SK-N-SH (cell line): ENCODE measurements around the gene MLANA. TPM values are rescaled to one million over a fixed set of nuclear protein-coding genes. Genes with fewer than 3 reads are reported as not detected.

ENCODE experiments used
- CTCF ChIA-PET: fragments of 300-600, 350-600 bp; formaldehyde crosslinking; extraction: SDS; loops from one replicate; lab custom pipeline; 2021; lab: Yijun Ruan, JAX
- POLR2A ChIA-PET: fragments of 350-600 bp; sonication (Branson Sonifier 250); formaldehyde crosslinking; extraction: SDS; loops from one replicate; lab custom pipeline; 2020; ENCODE audit warnings: antibody characterized with exemption, inconsistent platforms; lab: Yijun Ruan, JAX
- DNase-seq: peaks from one replicate; pipeline ENCODE4 v3.0.0; 2012
- H2AFZ ChIP-seq: fragments of 200-600 bp; sonication (generic); 2 replicates; pipeline ENCODE4 v1.8.1; 2016; ENCODE audit warnings: antibody characterized with exemption, mild to moderate bottlenecking, low read depth
- H3F3A ChIP-seq: fragments of 200-600 bp; sonication (generic); replicated peaks from 2 replicates; pipeline ENCODE3; 2016; ENCODE audit warnings: antibody characterized with exemption, mild to moderate bottlenecking; ENCODE audit not compliant: insufficient read depth
- H3K27ac ChIP-seq, 2 experiments: fragments of 200-500 bp in 1 of 2; fragments of 200-600 bp in 1 of 2; sonication (Bioruptor generic) in 1 of 2; sonication (generic), shearing (Covaris generic) in 1 of 2; 2 replicates each; pipeline versions ENCODE4 v1.5.1 to v1.6.1; 2014 to 2016; ENCODE audit warnings: low read depth in 2 of 2, inconsistent platforms in 1 of 2, low read length in 1 of 2, mild to moderate bottlenecking in 1 of 2, mixed read lengths in 1 of 2
- H3K27me3 ChIP-seq: fragments of 200-600 bp; sonication (generic), shearing (Covaris generic); 2 replicates; pipeline ENCODE4 v1.6.1; 2016; ENCODE audit warnings: mixed run types; ENCODE audit not compliant: insufficient read depth
- H3K36me3 ChIP-seq, 2 experiments: fragments of 200-500 bp in 1 of 2; fragments of 200-600 bp in 1 of 2; sonication (Bioruptor generic) in 1 of 2; sonication (generic) in 1 of 2; replicated peaks in 1 of 2; 2 replicates each; pipeline versions ENCODE3 to v1.5.1; 2014 to 2016; ENCODE audit warnings: low read length in 1 of 2, mild to moderate bottlenecking in 1 of 2; ENCODE audit not compliant: insufficient read depth in 2 of 2, control insufficient read depth in 1 of 2
- H3K4me1 ChIP-seq, 2 experiments: fragments of 200-500 bp in 1 of 2; fragments of 200-600 bp in 1 of 2; sonication (Bioruptor generic) in 1 of 2; sonication (generic), shearing (Covaris generic) in 1 of 2; 2 replicates each; pipeline versions ENCODE4 v1.5.1 to v1.6.1; 2014 to 2016; ENCODE audit warnings: low read depth in 1 of 2, low read length in 1 of 2, mixed run types in 1 of 2; ENCODE audit not compliant: insufficient read depth in 2 of 2, control insufficient read depth in 1 of 2
- H3K4me2 ChIP-seq: fragments of 200-600 bp; sonication (generic), shearing (Covaris generic); 2 replicates; pipeline ENCODE4 v1.6.1; 2017; ENCODE audit warnings: mixed run types
- H3K4me3 ChIP-seq, 2 experiments: fragments of 200-500 bp in 1 of 2; fragments of 200-600 bp in 1 of 2; sonication (Bioruptor generic) in 1 of 2; sonication (generic), shearing (Covaris generic) in 1 of 2; 2 replicates each; pipeline versions ENCODE4 v1.5.1 to v1.8.1; 2014 to 2016; ENCODE audit warnings: low read depth in 2 of 2, inconsistent platforms in 1 of 2, low read length in 1 of 2, mild to moderate bottlenecking in 1 of 2, mixed read lengths in 1 of 2, moderate library complexity in 1 of 2
- H3K79me2 ChIP-seq: fragments of 200-600 bp; sonication (generic); 2 replicates; pipeline ENCODE4 v1.8.1; 2017; ENCODE audit warnings: mild to moderate bottlenecking; ENCODE audit not compliant: insufficient read depth
- H3K9ac ChIP-seq: fragments of 200-600 bp; sonication (generic); 2 replicates; pipeline ENCODE4 v1.6.1; 2017; ENCODE audit warnings: mixed run types
- H3K9me2 ChIP-seq: fragments of 200-600 bp; sonication (generic); 2 replicates; pipeline ENCODE4 v1.6.1; 2017; ENCODE audit warnings: mixed run types
- H3K9me3 ChIP-seq: fragments of 200-600 bp; sonication (generic); 2 replicates; pipeline ENCODE4 v1.6.1; 2017; ENCODE audit warnings: mixed run types, mild to moderate bottlenecking, moderate library complexity
- H4K20me1 ChIP-seq: fragments of 200-600 bp; sonication (generic); 2 replicates; pipeline ENCODE4 v1.6.1; 2017; ENCODE audit warnings: mild to moderate bottlenecking, mixed run types; ENCODE audit not compliant: insufficient read depth
- GABPA ChIP-seq: IDR thresholded peaks from 2 replicates; pipeline ENCODE4 v1.4.0; 2012; ENCODE audit warnings: low read depth, mild to moderate bottlenecking
- NFIC ChIP-seq: IDR thresholded peaks from 2 replicates; pipeline ENCODE4 v1.4.0; 2012; ENCODE audit warnings: borderline replicate concordance
- RAD21 ChIP-seq: IDR thresholded peaks from 2 replicates; pipeline ENCODE4 v1.6.1; 2012; ENCODE audit warnings: mild to moderate bottlenecking, low read length
- RXRA ChIP-seq: IDR thresholded peaks from 2 replicates; pipeline ENCODE4 v1.4.0; 2012; ENCODE audit warnings: low read depth, mild to moderate bottlenecking, borderline replicate concordance
- SIN3A ChIP-seq: IDR thresholded peaks from 2 replicates; pipeline ENCODE4 v1.6.1; 2012; ENCODE audit warnings: low read depth, mild to moderate bottlenecking, low read length, moderate library complexity, borderline replicate concordance
- WGBS: methylation state at CpG from one replicate; pipeline ENCODE4 v1.1.6; 2017; ENCODE audit warnings: low lambda C conversion rate; 5-methylcytosine and 5-hydroxymethylcytosine counted together
- polyA plus RNA-seq, 3 experiments: library from polyadenylated mRNA; depleted of rRNA; stranded (reverse); fragments of >200 nt; gene quantifications; 2 replicates each; pipeline ENCODE4 v1.2.3, GENCODE V29; 2012
- TF ChIP-seq, protein P1 (sequence below): IDR thresholded peaks from 2 replicates; pipeline ENCODE4 v1.4.0; 2012; ENCODE audit warnings: low read depth
- TF ChIP-seq, protein P2 (sequence below): IDR thresholded peaks from 2 replicates; pipeline ENCODE4 v1.4.0; 2012; ENCODE audit warnings: low read depth, borderline replicate concordance
- TF ChIP-seq, protein P3 (sequence below): IDR thresholded peaks from 2 replicates; pipeline ENCODE4 v1.4.0; 2012; ENCODE audit warnings: low read depth, borderline replicate concordance

MLANA gene
- polyA plus RNA-seq, 1 of the 3 experiments (the other 2 are of a cell fraction) = not detected

DNA sequence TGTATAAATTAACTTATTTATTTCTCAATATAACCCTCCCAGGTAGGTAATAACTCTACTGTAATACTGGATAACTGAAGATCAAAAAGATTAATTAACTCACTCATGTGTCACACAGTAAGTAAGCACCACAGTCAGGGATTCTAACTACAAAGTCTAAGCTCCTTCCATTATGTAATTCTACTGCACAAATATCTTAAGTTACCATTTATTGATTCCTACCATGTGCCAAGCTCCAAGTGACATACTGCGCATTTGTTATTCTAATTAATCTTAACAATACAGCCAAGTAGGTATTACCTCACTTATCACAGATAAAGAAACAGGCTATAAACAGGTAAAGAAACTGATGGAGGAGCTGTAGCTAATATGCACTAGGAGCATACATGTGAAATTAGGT is 66.5 kb downstream of the MLANA start:
- CTCF ChIA-PET = no interaction called here
- H3K36me3 ChIP-seq = peaks cover 0 to 2% of the 10 kb centered on the region in 2 experiments
- H3K27me3 ChIP-seq = no peaks in the 10 kb centered on the region
- no peak overlapping the region for H3K9ac ChIP-seq
- peaks cover 11% of the 10 kb centered on the region; the same call in 1 of the 2 replicates for H4K20me1 ChIP-seq
- peaks cover 6% of the 10 kb centered on the region for H3F3A ChIP-seq
- no peak overlapping the region for H3K4me2 ChIP-seq
- H3K79me2 ChIP-seq = peaks cover 5% of the 10 kb centered on the region; the same call in 1 of the 2 replicates
- no peak for TF ChIP-seq GABPA
- TF ChIP-seq SIN3A = no peak
- no peak for TF ChIP-seq RXRA
- TF ChIP-seq RAD21 = no peak
- TF ChIP-seq NFIC = no peak
- TF ChIP-seq, protein P1, sequence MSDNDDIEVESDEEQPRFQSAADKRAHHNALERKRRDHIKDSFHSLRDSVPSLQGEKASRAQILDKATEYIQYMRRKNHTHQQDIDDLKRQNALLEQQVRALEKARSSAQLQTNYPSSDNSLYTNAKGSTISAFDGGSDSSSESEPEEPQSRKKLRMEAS = no peak
- TF ChIP-seq, protein P2, sequence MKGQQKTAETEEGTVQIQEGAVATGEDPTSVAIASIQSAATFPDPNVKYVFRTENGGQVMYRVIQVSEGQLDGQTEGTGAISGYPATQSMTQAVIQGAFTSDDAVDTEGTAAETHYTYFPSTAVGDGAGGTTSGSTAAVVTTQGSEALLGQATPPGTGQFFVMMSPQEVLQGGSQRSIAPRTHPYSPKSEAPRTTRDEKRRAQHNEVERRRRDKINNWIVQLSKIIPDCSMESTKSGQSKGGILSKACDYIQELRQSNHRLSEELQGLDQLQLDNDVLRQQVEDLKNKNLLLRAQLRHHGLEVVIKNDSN = no peak
- no peak overlapping the region for H3K27ac ChIP-seq
- POLR2A ChIA-PET = no interaction called here
- no peaks in the 10 kb centered on the region for H3K9me3 ChIP-seq
- H3K4me3 ChIP-seq = no peak overlapping the region
- no peak for DNase-seq
- no peak overlapping the region for H2AFZ ChIP-seq
- WGBS = 95% methylated on average over 1 of the region's 1 CpG
- H3K9me2 ChIP-seq = no peaks in the 10 kb centered on the region
- H3K4me1 ChIP-seq = no peaks in the 10 kb centered on the region

DNA sequence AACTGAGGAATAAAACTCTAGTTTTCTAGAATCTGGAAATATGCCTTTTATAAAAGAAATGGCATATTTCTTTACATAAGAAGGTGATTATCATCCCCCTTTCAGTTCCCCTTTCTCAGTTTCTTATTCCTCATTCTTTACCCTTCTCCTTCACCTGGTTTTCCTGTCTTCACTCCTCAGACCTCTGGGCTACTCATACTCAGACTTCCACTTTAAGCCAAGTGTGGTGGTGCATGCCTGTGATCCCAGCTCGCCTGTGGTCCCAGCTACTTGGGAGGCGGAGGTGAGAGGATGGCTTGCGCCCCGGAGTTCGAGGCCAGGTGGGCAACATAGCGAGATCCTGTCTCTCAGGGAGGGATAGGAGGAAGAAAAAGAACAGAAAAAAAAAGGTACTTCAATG is 67.6 kb downstream of the MLANA start:
- Histone ChIP-seq H3K9ac (no peak overlapping the region), H3K9me2 (no peaks in the 10 kb centered on the region), H3K4me2 (no peak overlapping the region), H3K27me3 (no peaks in the 10 kb centered on the region), H3F3A (peaks cover 6% of the 10 kb centered on the region), H3K79me2 (no peaks in the 10 kb centered on the region; the same call in 1 of the 2 replicates), H3K36me3 (peaks cover 0 to 2% of the 10 kb centered on the region in 2 experiments), H2AFZ (no peak overlapping the region), H3K4me3 (no peak overlapping the region), H3K4me1 (no peaks in the 10 kb centered on the region), H3K27ac (no peak overlapping the region), H4K20me1 (peaks cover 11% of the 10 kb centered on the region; the same call in 1 of the 2 replicates), H3K9me3 (no peaks in the 10 kb centered on the region)
- CTCF ChIA-PET = interaction anchor here (1.4 kb wide), 1 partner anchor 23 kb away, joined by 3 read pairs; no protein-coding TSS in a partner anchor
- TF ChIP-seq, protein P3, sequence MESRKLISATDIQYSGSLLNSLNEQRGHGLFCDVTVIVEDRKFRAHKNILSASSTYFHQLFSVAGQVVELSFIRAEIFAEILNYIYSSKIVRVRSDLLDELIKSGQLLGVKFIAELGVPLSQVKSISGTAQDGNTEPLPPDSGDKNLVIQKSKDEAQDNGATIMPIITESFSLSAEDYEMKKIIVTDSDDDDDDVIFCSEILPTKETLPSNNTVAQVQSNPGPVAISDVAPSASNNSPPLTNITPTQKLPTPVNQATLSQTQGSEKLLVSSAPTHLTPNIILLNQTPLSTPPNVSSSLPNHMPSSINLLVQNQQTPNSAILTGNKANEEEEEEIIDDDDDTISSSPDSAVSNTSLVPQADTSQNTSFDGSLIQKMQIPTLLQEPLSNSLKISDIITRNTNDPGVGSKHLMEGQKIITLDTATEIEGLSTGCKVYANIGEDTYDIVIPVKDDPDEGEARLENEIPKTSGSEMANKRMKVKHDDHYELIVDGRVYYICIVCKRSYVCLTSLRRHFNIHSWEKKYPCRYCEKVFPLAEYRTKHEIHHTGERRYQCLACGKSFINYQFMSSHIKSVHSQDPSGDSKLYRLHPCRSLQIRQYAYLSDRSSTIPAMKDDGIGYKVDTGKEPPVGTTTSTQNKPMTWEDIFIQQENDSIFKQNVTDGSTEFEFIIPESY = no peak
- 95% methylated on average over 6 of the region's 6 CpGs for WGBS
- DNase-seq = no peak
- POLR2A ChIA-PET = no interaction called here

Other genes with a start within 250 kb of the MLANA start
- gene ERMP1, start 57.8 kb upstream of the MLANA start, polyA plus RNA-seq (2012; rRNA removed) = 5.9 and 6.4 TPM in 2 replicates
- gene RANBP6, start 124.7 kb downstream of the MLANA start, polyA plus RNA-seq (2012; rRNA removed) = 4.1 and 5.9 TPM in 2 replicates